ENCODE results near the gene PIK3R5.
"Not testable (repeated sequence)": the region's sequence is repeated elsewhere in the genome, so short reads cannot be mapped to it uniquely, and the experiment has no call there.

PIK3R5 gene

GRCh38 chr17:8892338-8892690, 73.2 kb downstream of the PIK3R5 start:
- no peak overlapping the region for H3K4me3 ChIP-seq (ENCODE audit: insufficient read depth, low read depth, low read length)
- WGBS, 2 experiments: 79 to 88% methylated on average over 6 of the region's 6 CpGs
- H3K27me3 ChIP-seq (ENCODE audit: control insufficient read depth, insufficient read depth, low read length, poor library complexity, severe bottlenecking): peaks cover 4% of the 10 kb centered on the region
- H3K27ac ChIP-seq (ENCODE audit: insufficient read depth, low read depth, low read length, poor library complexity, severe bottlenecking): no peak overlapping the region
- H3K9me3 ChIP-seq (ENCODE audit: control insufficient read depth, low read length): no peaks in the 10 kb centered on the region
- H3K4me1 ChIP-seq (ENCODE audit: control insufficient read depth, insufficient read depth, low read length): peaks cover 8% of the 10 kb centered on the region
- no peaks in the 10 kb centered on the region for H3K36me3 ChIP-seq (ENCODE audit: control insufficient read depth, insufficient read depth, low read length)

- no peak overlapping the region for H3K27ac ChIP-seq (ENCODE audit: insufficient read depth, low read depth, low read length, poor library complexity, severe bottlenecking)
- H3K9me3 ChIP-seq (ENCODE audit: control insufficient read depth, low read length): no peaks in the 10 kb centered on the region
- peaks cover 4% of the 10 kb centered on the region for H3K27me3 ChIP-seq (ENCODE audit: control insufficient read depth, insufficient read depth, low read length, poor library complexity, severe bottlenecking)
- 93 to 95% methylated on average over 12 of the region's 12 CpGs for WGBS, 2 experiments
- peaks cover 8% of the 10 kb centered on the region for H3K4me1 ChIP-seq (ENCODE audit: control insufficient read depth, insufficient read depth, low read length)
- H3K4me3 ChIP-seq (ENCODE audit: insufficient read depth, low read depth, low read length): no peak overlapping the region
- no peaks in the 10 kb centered on the region for H3K36me3 ChIP-seq (ENCODE audit: control insufficient read depth, insufficient read depth, low read length)
These were observed 74.8 kb downstream of the PIK3R5 start for GRCh38 chr17:8890671-8891070.

- H3K27ac ChIP-seq (ENCODE audit: insufficient read depth, low read depth, low read length, poor library complexity, severe bottlenecking): no peak overlapping the region
- no peak overlapping the region for H3K4me3 ChIP-seq (ENCODE audit: insufficient read depth, low read depth, low read length)
- 92 to 95% methylated on average over 14 of the region's 14 CpGs for WGBS, 2 experiments
- H3K4me1 ChIP-seq (ENCODE audit: control insufficient read depth, insufficient read depth, low read length): peaks cover 8% of the 10 kb centered on the region
- H3K36me3 ChIP-seq (ENCODE audit: control insufficient read depth, insufficient read depth, low read length): no peaks in the 10 kb centered on the region
- no peaks in the 10 kb centered on the region for H3K9me3 ChIP-seq (ENCODE audit: control insufficient read depth, low read length)
- peaks cover 4% of the 10 kb centered on the region for H3K27me3 ChIP-seq (ENCODE audit: control insufficient read depth, insufficient read depth, low read length, poor library complexity, severe bottlenecking)
These were observed 75.9 kb downstream of the PIK3R5 start for GRCh38 chr17:8889458-8890210.

GRCh38 chr17:8888704-8889302, 76.7 kb downstream of the PIK3R5 start:
- 61 to 62% methylated on average over 8 of the region's 8 CpGs for WGBS, 2 experiments
- Histone ChIP-seq H3K27me3 (ENCODE audit: control insufficient read depth, insufficient read depth, low read length, poor library complexity, severe bottlenecking) (no peaks in the 10 kb centered on the region), H3K4me1 (ENCODE audit: control insufficient read depth, insufficient read depth, low read length) (peaks cover 1% of the 10 kb centered on the region), H3K27ac (ENCODE audit: insufficient read depth, low read depth, low read length, poor library complexity, severe bottlenecking) (no peak overlapping the region), H3K36me3 (ENCODE audit: control insufficient read depth, insufficient read depth, low read length) (no peaks in the 10 kb centered on the region), H3K9me3 (ENCODE audit: control insufficient read depth, low read length) (no peaks in the 10 kb centered on the region), H3K4me3 (ENCODE audit: insufficient read depth, low read depth, low read length) (no peak overlapping the region)

- Histone ChIP-seq H3K4me3 (ENCODE audit: insufficient read depth, low read depth, low read length) (no peak overlapping the region), H3K36me3 (ENCODE audit: control insufficient read depth, insufficient read depth, low read length) (no peaks in the 10 kb centered on the region), H3K27ac (ENCODE audit: insufficient read depth, low read depth, low read length, poor library complexity, severe bottlenecking) (no peak overlapping the region), H3K9me3 (ENCODE audit: control insufficient read depth, low read length) (no peaks in the 10 kb centered on the region), H3K4me1 (ENCODE audit: control insufficient read depth, insufficient read depth, low read length) (no peaks in the 10 kb centered on the region), H3K27me3 (ENCODE audit: control insufficient read depth, insufficient read depth, low read length, poor library complexity, severe bottlenecking) (no peaks in the 10 kb centered on the region)
- 68 to 70% methylated on average over 38 of the region's 39 CpGs for WGBS, 2 experiments
These were observed 77.4 kb downstream of the PIK3R5 start for GRCh38 chr17:8887834-8888703.

- no peaks in the 10 kb centered on the region for H3K36me3 ChIP-seq (ENCODE audit: control insufficient read depth, insufficient read depth, low read length)
- H3K9me3 ChIP-seq (ENCODE audit: control insufficient read depth, low read length): no peaks in the 10 kb centered on the region
- H3K4me1 ChIP-seq (ENCODE audit: control insufficient read depth, insufficient read depth, low read length): no peaks in the 10 kb centered on the region
- H3K27ac ChIP-seq (ENCODE audit: insufficient read depth, low read depth, low read length, poor library complexity, severe bottlenecking): no peak overlapping the region
- WGBS, 2 experiments: 95 to 97% methylated on average over 11 of the region's 11 CpGs
- H3K4me3 ChIP-seq (ENCODE audit: insufficient read depth, low read depth, low read length): no peak overlapping the region
- H3K27me3 ChIP-seq (ENCODE audit: control insufficient read depth, insufficient read depth, low read length, poor library complexity, severe bottlenecking): no peaks in the 10 kb centered on the region
These were observed 78.2 kb downstream of the PIK3R5 start for GRCh38 chr17:8887301-8887700.

GRCh38 chr17:8885967-8886684, 79.4 kb downstream of the PIK3R5 start:
- Histone ChIP-seq H3K27me3 (ENCODE audit: control insufficient read depth, insufficient read depth, low read length, poor library complexity, severe bottlenecking) (no peaks in the 10 kb centered on the region), H3K36me3 (ENCODE audit: control insufficient read depth, insufficient read depth, low read length) (no peaks in the 10 kb centered on the region), H3K4me3 (ENCODE audit: insufficient read depth, low read depth, low read length) (no peak overlapping the region), H3K27ac (ENCODE audit: insufficient read depth, low read depth, low read length, poor library complexity, severe bottlenecking) (no peak overlapping the region), H3K4me1 (ENCODE audit: control insufficient read depth, insufficient read depth, low read length) (no peaks in the 10 kb centered on the region), H3K9me3 (ENCODE audit: control insufficient read depth, low read length) (no peaks in the 10 kb centered on the region)
- WGBS, 2 experiments: 93 to 94% methylated on average over 23 of the region's 23 CpGs

- H3K4me1 ChIP-seq (ENCODE audit: control insufficient read depth, insufficient read depth, low read length); H3K4me3 ChIP-seq (ENCODE audit: insufficient read depth, low read depth, low read length); H3K36me3 ChIP-seq (ENCODE audit: control insufficient read depth, insufficient read depth, low read length); H3K27ac ChIP-seq (ENCODE audit: insufficient read depth, low read depth, low read length, poor library complexity, severe bottlenecking); H3K9me3 ChIP-seq (ENCODE audit: control insufficient read depth, low read length); H3K27me3 ChIP-seq (ENCODE audit: control insufficient read depth, insufficient read depth, low read length, poor library complexity, severe bottlenecking): not testable (repeated sequence)
- 87 to 88% methylated on average over 23 to 28 of the region's 30 CpGs for WGBS, 2 experiments
These were observed 80.1 kb downstream of the PIK3R5 start for GRCh38 chr17:8885163-8885966.

- H3K4me1 ChIP-seq (ENCODE audit: control insufficient read depth, insufficient read depth, low read length): no peaks in the 10 kb centered on the region
- no peak overlapping the region for H3K27ac ChIP-seq (ENCODE audit: insufficient read depth, low read depth, low read length, poor library complexity, severe bottlenecking)
- H3K4me3 ChIP-seq (ENCODE audit: insufficient read depth, low read depth, low read length): no peak overlapping the region
- WGBS, 2 experiments: 88 to 90% methylated on average over 16 of the region's 16 CpGs
- no peaks in the 10 kb centered on the region for H3K36me3 ChIP-seq (ENCODE audit: control insufficient read depth, insufficient read depth, low read length)
- no peaks in the 10 kb centered on the region for H3K9me3 ChIP-seq (ENCODE audit: control insufficient read depth, low read length)
- no peaks in the 10 kb centered on the region for H3K27me3 ChIP-seq (ENCODE audit: control insufficient read depth, insufficient read depth, low read length, poor library complexity, severe bottlenecking)
These were observed 81.0 kb downstream of the PIK3R5 start for GRCh38 chr17:8884336-8884990.
